Type B pancreatic cell (in vitro differentiated cells): Measurements from ENCODE around the gene RET. TPM values are rescaled to one million over a fixed set of nuclear protein-coding genes. Genes with fewer than 3 reads are reported as not detected.

Experiments
- DNase-seq: peaks from one replicate; pipeline ENCODE4 v3.0.0; 2021; ENCODE audit warnings: mixed read lengths; ENCODE audit not compliant: unreplicated experiment; ENCODE audit errors: extremely low spot score
- H3K27ac Mint-ChIP-seq: 2 replicates; pipeline ENCODE4 v1.8.0; 2021; ENCODE audit warnings: mild to moderate bottlenecking, mixed read lengths
- H3K27me3 Mint-ChIP-seq: 2 replicates; pipeline ENCODE4 v1.8.0; 2021; ENCODE audit warnings: mixed read lengths
- H3K36me3 Mint-ChIP-seq: 2 replicates; pipeline ENCODE4 v1.8.0; 2021; ENCODE audit warnings: mixed read lengths
- H3K4me1 Mint-ChIP-seq: one replicate; pipeline ENCODE4 v1.8.0; 2021; ENCODE audit warnings: mixed read lengths; ENCODE audit not compliant: unreplicated experiment
- H3K4me3 Mint-ChIP-seq: 2 replicates; pipeline ENCODE4 v1.8.0; 2021; ENCODE audit warnings: mild to moderate bottlenecking, mixed read lengths
- H3K9me3 Mint-ChIP-seq: 2 replicates; pipeline ENCODE4 v1.8.0; 2021; ENCODE audit warnings: mixed read lengths
- CTCF ChIP-seq: fragments of 200-600 bp; sonication (generic); conservative IDR thresholded peaks from 2 replicates; pipeline ENCODE4 v1.5.0; 2021; ENCODE audit warnings: antibody characterized with exemption, mild to moderate bottlenecking
- total RNA-seq: library from RNA; stranded (reverse); gene quantifications from 2 replicates; pipeline ENCODE4 v1.2.1, GENCODE V29; 2021; ENCODE audit warnings: low replicate concordance

Gene RET
- total RNA-seq, 1 donor from 2014 or later = 8.2 TPM

- Mint-ChIP-seq H3K36me3 (no peaks in the 10 kb centered on the region), H3K4me3 (no peak overlapping the region), H3K27me3 (no peaks in the 10 kb centered on the region), H3K27ac (no peak overlapping the region), H3K9me3 (no peaks in the 10 kb centered on the region), H3K4me1 (peaks cover 7% of the 10 kb centered on the region)
- no peak for TF ChIP-seq CTCF
- DNase-seq = no peak
Measured at GRCh38 chr10:43043342-43043772, 33.5 kb upstream of the RET start.

GRCh38 chr10:43043773-43044447 lies 33.0 kb upstream of the RET start:
- no peaks in the 10 kb centered on the region for H3K9me3 Mint-ChIP-seq
- H3K27ac Mint-ChIP-seq = no peak overlapping the region
- no peak for TF ChIP-seq CTCF
- H3K36me3 Mint-ChIP-seq = no peaks in the 10 kb centered on the region
- no peaks in the 10 kb centered on the region for H3K27me3 Mint-ChIP-seq
- no peak overlapping the region for H3K4me3 Mint-ChIP-seq
- peak; percentile 64 for DNase-seq
- peaks cover 7% of the 10 kb centered on the region for H3K4me1 Mint-ChIP-seq

GRCh38 chr10:43044448-43044921 lies 32.4 kb upstream of the RET start:
- Mint-ChIP-seq H3K27ac (no peak overlapping the region), H3K36me3 (no peaks in the 10 kb centered on the region), H3K4me3 (no peak overlapping the region), H3K27me3 (no peaks in the 10 kb centered on the region), H3K4me1 (peaks cover 7% of the 10 kb centered on the region), H3K9me3 (no peaks in the 10 kb centered on the region)
- no peak for DNase-seq
- no peak for TF ChIP-seq CTCF

GRCh38 chr10:43044961-43045621 lies 31.8 kb upstream of the RET start:
- Mint-ChIP-seq H3K9me3 (no peaks in the 10 kb centered on the region), H3K4me1 (peaks cover 7% of the 10 kb centered on the region), H3K4me3 (no peak overlapping the region), H3K36me3 (no peaks in the 10 kb centered on the region), H3K27me3 (peaks cover 2% of the 10 kb centered on the region), H3K27ac (no peak overlapping the region)
- no peak for DNase-seq
- no peak for TF ChIP-seq CTCF

- Mint-ChIP-seq H3K4me1 (peaks cover 7% of the 10 kb centered on the region), H3K9me3 (no peaks in the 10 kb centered on the region), H3K27me3 (peaks cover 6% of the 10 kb centered on the region), H3K36me3 (no peaks in the 10 kb centered on the region), H3K4me3 (no peak overlapping the region), H3K27ac (no peak overlapping the region)
- no peak for TF ChIP-seq CTCF
- DNase-seq = no peak
Measured at GRCh38 chr10:43045631-43046287, 31.1 kb upstream of the RET start.
